Adipocyte (in vitro differentiated cells): ENCODE data around the gene IL4R.

Experiments
- DNase-seq: peaks from one replicate; pipeline ENCODE4 v3.0.0-alpha.2; 2015; ENCODE audit warnings: low read depth
- H3K27me3 ChIP-seq: replicated peaks from 2 replicates; pipeline ENCODE4 v1.7.0; 2013; ENCODE audit warnings: mild to moderate bottlenecking, low read length, moderate library complexity; ENCODE audit not compliant: control insufficient read depth, insufficient read depth
- H3K36me3 ChIP-seq: 2 replicates; pipeline ENCODE4 v1.7.0; 2013; ENCODE audit warnings: low read length, mild to moderate bottlenecking, moderate library complexity; ENCODE audit not compliant: control insufficient read depth, insufficient read depth, severe bottlenecking
- H3K4me1 ChIP-seq: 2 replicates; pipeline ENCODE4 v1.7.0; 2013; ENCODE audit warnings: mild to moderate bottlenecking, low read length, moderate library complexity; ENCODE audit not compliant: control insufficient read depth, insufficient read depth
- H3K4me3 ChIP-seq: 2 replicates; pipeline ENCODE4 v1.7.0; 2013; ENCODE audit warnings: mild to moderate bottlenecking, low read length, moderate library complexity
- H3K9ac ChIP-seq: 2 replicates; pipeline ENCODE4 v1.7.0; 2013; ENCODE audit warnings: mild to moderate bottlenecking, low read length, moderate library complexity
- H3K9me3 ChIP-seq: 2 replicates; pipeline ENCODE4 v1.7.0; 2013; ENCODE audit warnings: mild to moderate bottlenecking, low read length, moderate library complexity; ENCODE audit not compliant: control insufficient read depth

IL4R gene

DNA sequence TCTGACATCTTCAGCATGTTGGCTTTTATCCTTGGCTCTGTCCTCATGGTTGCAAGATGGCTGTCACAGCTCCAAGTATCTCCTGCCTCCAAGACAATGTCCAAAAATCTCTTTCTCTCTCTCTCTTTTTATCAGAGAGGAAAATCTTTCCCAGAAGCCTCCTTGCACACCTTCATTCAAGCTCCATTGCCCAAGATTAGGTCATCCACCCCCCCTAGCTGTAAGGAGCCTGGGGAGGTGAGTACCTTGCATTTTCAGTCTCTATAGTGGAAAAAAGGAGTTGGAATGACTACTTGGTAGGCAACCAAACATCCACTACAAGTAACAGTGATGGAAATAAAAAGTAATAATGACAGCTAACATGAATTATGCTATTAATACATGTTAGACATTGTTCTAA, 23.2 kb upstream of the IL4R start:
- Histone ChIP-seq H3K4me3 (no peak overlapping the region), H3K27me3 (no peaks in the 10 kb centered on the region), H3K36me3 (no peaks in the 10 kb centered on the region), H3K9ac (no peak overlapping the region), H3K4me1 (peaks cover 13% of the 10 kb centered on the region), H3K9me3 (no peaks in the 10 kb centered on the region)
- DNase-seq, result no peak

DNA sequence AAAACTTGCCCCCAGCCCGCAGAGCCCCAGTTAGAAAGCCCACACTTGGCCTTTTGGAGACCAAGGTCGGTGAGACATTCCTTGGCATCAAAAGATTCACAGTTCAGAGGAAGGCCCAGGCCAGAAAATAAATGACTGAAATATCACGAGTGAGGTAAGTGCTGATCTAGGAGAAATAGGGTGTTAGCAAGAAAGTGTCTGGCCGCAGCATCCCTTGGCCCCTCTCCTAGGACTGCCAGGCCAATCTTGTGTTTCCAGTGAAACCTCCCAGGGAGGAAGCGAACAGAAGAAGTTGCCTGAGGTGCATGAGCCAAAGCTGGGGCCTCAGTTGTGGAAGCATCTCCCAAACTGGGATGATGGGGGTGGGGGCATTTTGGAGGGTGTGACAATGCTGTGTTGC, 22.7 kb upstream of the IL4R start:
- no peaks in the 10 kb centered on the region for H3K36me3 ChIP-seq
- H3K27me3 ChIP-seq, result no peaks in the 10 kb centered on the region
- no peak for DNase-seq
- no peak overlapping the region for H3K9ac ChIP-seq
- no peak overlapping the region for H3K4me3 ChIP-seq
- H3K9me3 ChIP-seq, result no peaks in the 10 kb centered on the region
- peaks cover 10% of the 10 kb centered on the region for H3K4me1 ChIP-seq

DNA sequence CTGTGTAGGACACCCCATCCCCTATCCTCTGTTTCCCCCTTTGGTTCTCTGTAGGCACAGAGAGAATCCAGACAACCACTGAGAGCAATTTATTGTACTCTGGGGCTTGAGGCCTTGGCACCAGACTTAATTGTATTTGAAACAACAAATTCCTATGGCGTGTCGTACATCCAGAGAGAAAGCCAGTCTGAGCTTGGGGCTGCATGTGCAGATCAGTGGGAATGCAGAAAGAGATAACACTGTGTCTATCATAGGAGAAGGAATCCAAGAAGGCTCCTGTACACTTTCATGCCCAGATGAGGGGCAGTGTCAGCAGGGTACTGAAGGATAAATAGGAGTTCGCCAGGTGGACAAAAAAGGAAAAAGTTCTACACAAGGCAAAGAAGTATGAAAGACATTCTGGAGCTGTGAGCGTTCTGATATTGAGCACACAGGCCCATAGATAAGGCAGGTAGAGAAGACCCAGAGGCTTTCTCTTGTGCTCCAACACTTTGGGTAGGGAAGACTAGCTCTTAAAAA, 22.0 kb upstream of the IL4R start:
- H3K9me3 ChIP-seq, result no peaks in the 10 kb centered on the region
- peaks cover 3% of the 10 kb centered on the region for H3K4me1 ChIP-seq
- no peak for DNase-seq
- no peaks in the 10 kb centered on the region for H3K27me3 ChIP-seq
- H3K4me3 ChIP-seq, result no peak overlapping the region
- H3K9ac ChIP-seq, result no peak overlapping the region
- no peaks in the 10 kb centered on the region for H3K36me3 ChIP-seq

DNA sequence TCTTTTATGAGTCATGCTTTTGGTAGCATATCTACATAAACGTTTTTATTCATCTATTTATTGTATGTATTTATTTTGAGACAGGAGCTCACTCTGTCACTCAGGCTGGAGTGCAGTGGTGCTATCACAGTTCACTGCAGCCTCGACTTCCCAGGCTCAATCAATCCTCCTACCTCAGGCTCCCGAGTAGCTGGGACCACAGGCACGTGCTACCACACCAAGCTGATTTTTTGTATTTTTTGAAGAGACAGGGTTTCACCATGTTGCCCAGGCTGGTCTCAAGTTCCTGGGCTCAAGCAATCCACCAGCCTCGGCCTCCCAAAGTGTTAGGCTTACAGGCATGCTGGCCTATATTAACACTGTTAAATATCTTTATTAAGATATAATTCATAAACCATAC, 20.4 kb upstream of the IL4R start:
- H3K27me3 ChIP-seq, result no peaks in the 10 kb centered on the region
- DNase-seq, result no peak
- H3K4me1 ChIP-seq, result no peaks in the 10 kb centered on the region
- H3K9ac ChIP-seq, result no peak overlapping the region
- no peaks in the 10 kb centered on the region for H3K36me3 ChIP-seq
- H3K9me3 ChIP-seq, result no peaks in the 10 kb centered on the region
- H3K4me3 ChIP-seq, result no peak overlapping the region

DNA sequence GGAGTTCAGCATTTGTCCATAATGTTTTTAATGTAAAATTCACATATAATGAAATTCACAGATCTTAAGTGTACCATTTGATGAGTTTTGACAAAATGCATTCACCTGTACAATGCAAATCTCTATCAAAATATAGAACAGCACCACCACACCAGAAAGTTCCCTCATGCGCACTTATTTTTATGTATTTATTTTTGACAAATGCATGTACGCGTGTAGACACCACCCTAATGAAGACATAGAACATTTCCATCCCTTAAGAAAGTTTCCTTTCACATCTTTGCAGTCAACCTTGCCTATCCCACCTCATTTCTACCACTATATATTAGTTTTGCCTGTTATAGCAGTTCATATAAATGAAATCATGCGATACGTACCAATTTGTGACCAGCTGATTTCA, 15.6 kb upstream of the IL4R start:
- Histone ChIP-seq H3K4me1 (no peaks in the 10 kb centered on the region), H3K9ac (no peak overlapping the region), H3K9me3 (no peaks in the 10 kb centered on the region), H3K36me3 (no peaks in the 10 kb centered on the region), H3K27me3 (no peaks in the 10 kb centered on the region), H3K4me3 (no peak overlapping the region)
- DNase-seq, result no peak

DNA sequence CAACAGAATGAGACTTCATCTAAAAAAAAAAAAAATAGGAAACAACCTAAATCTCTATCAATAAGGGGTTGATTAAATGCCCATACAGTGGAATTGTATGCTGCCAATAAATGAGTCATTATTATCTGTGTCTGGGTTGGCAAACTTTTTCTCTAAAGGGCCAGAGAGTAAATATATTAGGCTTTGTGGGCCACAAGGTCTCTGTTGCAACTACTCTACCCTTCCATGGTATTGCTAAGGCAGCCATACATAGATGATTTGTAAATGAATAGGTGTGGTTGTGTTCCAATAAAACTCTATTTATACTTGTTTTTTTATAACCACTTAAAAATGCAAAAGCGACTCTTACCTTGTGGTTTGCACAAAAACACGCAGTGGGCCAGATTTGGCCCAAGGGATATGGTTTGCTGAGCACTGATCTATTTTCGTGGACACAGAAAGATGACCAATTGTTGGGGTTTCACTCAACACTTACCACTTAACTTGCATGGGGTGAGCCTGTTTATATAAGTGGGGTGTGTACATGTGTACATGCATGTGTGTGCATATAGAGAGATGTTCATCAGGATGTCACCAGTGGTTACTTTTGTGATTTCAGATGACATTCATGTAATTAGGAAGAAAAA, 12.4 kb upstream of the IL4R start:
- no peak overlapping the region for H3K9ac ChIP-seq
- no peaks in the 10 kb centered on the region for H3K9me3 ChIP-seq
- H3K4me1 ChIP-seq, result peaks cover 13% of the 10 kb centered on the region
- DNase-seq, result no peak
- no peaks in the 10 kb centered on the region for H3K36me3 ChIP-seq
- no peaks in the 10 kb centered on the region for H3K27me3 ChIP-seq
- no peak overlapping the region for H3K4me3 ChIP-seq

DNA sequence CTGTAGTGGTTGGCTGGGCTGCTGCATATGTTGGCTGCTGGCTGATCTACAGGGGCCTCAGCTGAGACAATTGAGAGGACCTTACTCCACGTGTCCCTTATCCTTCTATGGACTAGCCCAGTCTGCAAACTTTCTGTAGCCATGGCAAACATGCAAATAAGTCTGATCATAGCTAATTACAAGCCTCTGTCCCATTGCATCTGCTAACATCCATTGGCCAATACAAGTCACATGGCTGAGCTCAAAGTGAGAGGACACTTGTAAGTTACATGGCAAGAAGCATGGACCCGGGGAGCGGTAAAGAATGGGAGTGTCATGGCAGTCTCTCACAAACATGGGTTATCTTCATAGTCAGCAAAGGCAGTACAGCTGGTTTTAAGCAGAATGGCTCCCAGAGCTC, 11.6 kb upstream of the IL4R start:
- H3K4me3 ChIP-seq, result no peak overlapping the region
- no peaks in the 10 kb centered on the region for H3K9me3 ChIP-seq
- no peak for DNase-seq

DNA sequence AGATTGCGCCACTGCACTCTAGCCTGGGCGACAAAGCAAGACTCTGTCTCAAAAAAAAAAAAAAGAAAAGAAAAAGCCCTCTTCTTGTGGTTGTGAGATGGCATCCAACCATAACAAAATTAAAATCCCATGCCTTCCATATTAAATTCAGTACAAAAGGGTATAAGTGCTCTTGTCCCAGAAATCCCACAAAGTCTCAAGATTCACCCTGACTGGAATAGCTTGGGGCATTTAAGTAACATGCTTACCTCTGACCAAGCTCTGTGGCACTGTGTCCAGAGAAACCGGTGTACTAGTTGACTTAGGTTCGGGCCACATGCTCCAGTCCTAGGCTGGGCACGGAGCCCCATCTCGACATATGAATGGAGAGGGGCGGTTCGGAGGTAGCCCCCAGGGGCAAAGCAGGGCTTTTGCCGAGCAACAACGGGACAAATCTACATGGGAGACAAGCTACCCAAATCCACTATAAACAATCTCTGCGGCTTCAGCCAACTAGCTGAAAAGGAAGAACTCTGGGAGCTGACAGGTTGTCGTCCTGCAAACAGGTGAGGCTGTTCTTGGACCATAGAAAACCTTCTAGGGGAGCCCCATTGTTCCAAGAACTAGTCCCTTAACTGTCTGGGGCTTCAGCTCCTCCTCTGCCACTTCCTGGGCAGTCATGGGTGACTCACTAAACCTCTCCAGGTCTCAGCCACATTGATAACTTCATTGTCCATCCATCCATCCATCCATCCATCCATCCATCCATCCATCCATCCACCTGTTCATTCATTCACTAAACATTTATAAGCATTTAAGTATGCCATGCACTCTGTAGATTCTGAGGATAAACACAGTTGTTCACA, 10.3 kb upstream of the IL4R start:
- Histone ChIP-seq H3K36me3 (no peaks in the 10 kb centered on the region), H3K4me3 (no peak overlapping the region), H3K9me3 (no peaks in the 10 kb centered on the region), H3K4me1 (peaks cover 13% of the 10 kb centered on the region), H3K27me3 (no peaks in the 10 kb centered on the region), H3K9ac (no peak overlapping the region)
- no peak for DNase-seq

More for the DNA sequence above, 11.6 kb upstream of the IL4R start:
- Histone ChIP-seq H3K9ac (no peak overlapping the region), H3K27me3 (no peaks in the 10 kb centered on the region), H3K36me3 (no peaks in the 10 kb centered on the region), H3K4me1 (peaks cover 13% of the 10 kb centered on the region)

DNA sequence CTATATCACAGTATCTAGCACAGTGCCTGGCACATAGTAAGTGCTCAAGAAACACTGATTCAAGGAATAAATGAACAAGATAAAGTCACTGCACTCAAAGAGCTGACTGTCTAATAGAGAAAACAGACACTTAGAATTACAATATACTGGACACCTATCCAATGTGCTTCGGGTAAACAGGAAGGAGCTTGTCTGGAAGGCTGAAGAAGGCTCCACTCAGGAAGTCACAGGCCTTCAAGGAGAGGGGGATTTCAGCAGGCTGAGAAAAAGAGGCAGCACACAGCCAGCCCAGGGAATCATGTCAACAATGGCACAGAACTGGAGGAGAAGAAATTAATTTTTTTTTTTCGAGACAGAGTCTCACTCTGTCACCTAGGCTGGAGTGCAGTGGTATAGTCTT, 9.7 kb upstream of the IL4R start:
- no peaks in the 10 kb centered on the region for H3K36me3 ChIP-seq
- H3K4me3 ChIP-seq, result no peak overlapping the region
- H3K4me1 ChIP-seq, result peaks cover 13% of the 10 kb centered on the region
- DNase-seq, result no peak
- H3K27me3 ChIP-seq, result no peaks in the 10 kb centered on the region
- H3K9ac ChIP-seq, result no peak overlapping the region
- H3K9me3 ChIP-seq, result no peaks in the 10 kb centered on the region

DNA sequence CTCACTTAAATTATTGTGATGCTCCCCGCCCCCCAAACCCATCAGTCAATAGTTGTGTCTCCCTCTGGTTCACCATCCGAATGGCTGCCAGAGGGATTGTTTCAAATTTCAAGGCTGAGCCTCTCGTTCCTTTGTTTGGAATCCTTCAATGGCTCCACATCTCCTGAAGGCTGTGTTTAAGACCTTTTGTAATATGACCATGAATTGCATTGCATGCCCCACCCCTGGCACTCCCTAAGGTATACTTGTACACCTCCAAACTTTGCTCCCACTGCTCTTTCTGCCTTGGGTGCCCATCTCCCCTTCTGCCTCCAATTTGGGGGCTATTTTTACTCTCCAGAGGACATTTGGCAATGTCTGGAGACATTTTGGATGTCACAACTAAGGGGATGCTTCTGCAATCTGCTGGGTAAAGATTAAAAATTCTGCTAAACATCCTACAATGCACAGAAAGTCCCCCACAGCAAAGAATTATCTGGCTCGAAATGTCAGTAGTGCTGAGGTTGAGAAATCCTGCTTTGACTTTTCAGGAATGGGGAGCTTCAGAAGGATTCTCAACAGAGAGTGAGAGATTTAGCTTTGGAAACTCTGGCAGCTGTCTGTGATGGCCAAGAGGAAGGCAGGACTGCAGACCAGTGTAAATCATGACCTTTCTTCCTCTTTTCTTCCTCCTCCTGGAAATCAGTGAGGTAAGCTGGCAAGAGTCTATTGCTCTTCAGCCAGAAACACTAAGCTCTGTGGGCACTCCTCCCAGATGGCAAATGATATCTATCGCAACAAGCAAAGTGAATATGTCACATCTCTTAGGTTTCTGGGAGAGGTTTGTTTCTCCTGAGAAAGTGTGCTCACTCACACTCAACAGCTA, 8.7 kb upstream of the IL4R start:
- peak; percentile 20 for DNase-seq
- H3K4me1 ChIP-seq, result peaks cover 13% of the 10 kb centered on the region
- H3K9ac ChIP-seq, result no peak overlapping the region
- H3K4me3 ChIP-seq, result no peak overlapping the region
- no peaks in the 10 kb centered on the region for H3K9me3 ChIP-seq
- H3K36me3 ChIP-seq, result no peaks in the 10 kb centered on the region
- no peaks in the 10 kb centered on the region for H3K27me3 ChIP-seq

DNA sequence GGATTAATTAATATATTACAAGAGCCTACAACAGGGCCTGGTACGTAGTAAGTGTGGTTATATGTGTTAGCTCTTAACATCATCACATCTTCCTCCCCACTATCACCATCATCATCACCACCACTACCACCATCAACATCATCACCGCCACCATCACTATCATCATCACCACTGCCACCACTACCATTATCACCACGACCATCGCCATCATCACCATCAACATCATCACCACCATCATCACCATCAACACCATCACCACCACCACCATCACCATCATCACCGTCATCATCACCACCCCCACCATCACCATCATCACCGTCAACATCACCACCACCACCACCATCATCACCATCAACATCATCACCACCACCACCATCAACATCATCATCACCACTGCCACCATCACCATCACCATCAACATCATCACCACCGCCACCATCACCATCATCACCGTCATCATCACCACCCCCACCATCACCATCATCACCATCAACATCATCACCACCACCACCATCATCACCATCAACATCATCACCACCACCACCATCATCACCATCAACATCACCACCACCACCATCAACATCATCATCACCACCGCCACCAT, 7.8 kb upstream of the IL4R start:
- H3K4me1 ChIP-seq, result peaks cover 13% of the 10 kb centered on the region
- H3K9me3 ChIP-seq, result no peaks in the 10 kb centered on the region
- no peaks in the 10 kb centered on the region for H3K27me3 ChIP-seq
- H3K36me3 ChIP-seq, result no peaks in the 10 kb centered on the region
- no peak overlapping the region for H3K9ac ChIP-seq
- no peak overlapping the region for H3K4me3 ChIP-seq
- no peak for DNase-seq
